TTC549 (cell line): ENCODE data around the gene CARD11.

Source experiments
- FAIRE-seq: peaks from 2 replicates; lab custom pipeline; 2012; peaks lifted over from hg19 to GRCh38; lab: Jason Lieb, UNC

CARD11 gene

DNA sequence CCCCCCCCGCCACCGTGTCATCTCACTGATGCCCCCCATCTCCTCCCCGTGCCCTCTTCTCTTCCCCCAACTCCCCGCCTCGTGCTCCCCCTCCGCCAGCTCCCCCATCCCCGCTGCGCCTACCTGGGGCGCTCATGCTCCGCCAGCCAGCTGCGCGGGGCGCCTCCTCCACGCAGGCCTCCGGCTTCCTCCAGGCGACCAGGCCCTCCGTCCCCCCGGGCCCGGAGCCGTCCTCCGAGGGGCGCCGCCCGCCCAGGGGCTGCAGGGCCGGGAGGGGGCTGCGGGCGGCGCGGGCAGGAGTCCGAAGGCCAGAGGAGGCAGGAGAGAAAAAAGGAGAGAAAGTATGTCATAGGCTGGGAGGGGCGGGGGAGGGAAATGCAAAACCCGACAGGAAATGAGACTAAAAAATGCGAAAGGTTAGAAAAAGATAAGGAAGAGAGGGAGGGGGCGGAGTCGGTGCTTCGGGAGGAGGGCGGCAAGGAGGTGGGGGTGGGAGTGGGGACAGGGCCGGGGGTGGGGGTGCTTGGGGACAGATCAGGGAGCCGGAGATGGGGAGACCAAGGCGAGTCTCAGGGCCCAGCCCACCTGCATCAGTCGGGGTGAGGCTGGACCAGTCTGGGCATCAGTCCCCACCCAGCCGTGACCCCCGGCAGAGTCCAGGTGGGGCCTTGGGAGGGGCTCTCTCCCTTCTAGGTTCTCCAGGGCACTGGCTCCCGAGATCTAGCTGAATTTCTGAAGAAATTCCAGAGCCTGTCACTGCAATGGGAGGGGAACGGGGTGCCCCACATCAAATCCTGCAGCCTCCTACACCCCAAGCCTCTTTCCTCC, at the start of gene CARD11:
Gene CARD11 (minus strand): TSS at position 324 of the 828 bp plus-strand sequence. CDS start 85,361 bp downstream, outside the sequence.
- FAIRE-seq = no peak

- FAIRE-seq = no peak
These were observed 48.8 kb upstream of the CARD11 start for GRCh38 chr7:3092468-3092867.

DNA sequence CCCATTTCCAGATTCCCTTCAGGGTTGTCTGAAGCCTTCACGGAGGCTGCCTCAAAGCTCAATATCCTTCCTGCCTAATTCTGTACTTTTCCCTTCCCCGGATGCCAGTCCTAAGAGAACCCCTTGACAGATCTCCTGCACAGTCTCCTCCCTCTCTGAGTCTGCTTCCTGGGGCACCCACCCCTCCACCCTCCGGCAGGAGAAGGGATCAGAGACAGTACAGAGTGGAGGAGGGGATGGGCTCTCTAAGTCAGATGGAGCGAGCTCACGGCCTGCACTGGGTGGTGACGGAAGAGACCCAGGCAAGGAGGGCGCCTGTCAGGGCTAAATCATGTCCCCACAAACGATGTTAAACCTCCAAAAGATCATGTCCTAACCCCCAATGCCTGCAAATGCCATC, 48.0 kb upstream of the CARD11 start:
- no peak for FAIRE-seq

DNA sequence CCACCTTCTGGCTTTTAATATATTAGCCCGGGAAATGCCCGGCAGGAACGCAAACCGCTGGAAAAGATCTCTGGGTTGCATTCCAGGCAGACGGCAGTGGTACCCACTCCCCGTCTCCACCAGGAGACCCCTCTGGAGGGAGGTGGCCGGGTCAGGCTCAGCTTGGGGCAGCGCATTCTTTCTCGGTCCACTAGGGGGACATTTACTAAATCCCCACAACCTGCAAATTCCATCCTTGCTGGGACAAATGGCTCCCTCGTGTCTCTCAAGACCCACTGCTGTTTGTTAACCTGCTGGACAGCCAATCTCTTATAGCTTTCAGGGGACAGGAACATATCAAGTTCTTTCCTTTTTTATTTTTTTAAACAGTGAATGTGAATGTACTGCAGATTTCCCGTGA, 45.8 kb upstream of the CARD11 start:
- no peak for FAIRE-seq

DNA sequence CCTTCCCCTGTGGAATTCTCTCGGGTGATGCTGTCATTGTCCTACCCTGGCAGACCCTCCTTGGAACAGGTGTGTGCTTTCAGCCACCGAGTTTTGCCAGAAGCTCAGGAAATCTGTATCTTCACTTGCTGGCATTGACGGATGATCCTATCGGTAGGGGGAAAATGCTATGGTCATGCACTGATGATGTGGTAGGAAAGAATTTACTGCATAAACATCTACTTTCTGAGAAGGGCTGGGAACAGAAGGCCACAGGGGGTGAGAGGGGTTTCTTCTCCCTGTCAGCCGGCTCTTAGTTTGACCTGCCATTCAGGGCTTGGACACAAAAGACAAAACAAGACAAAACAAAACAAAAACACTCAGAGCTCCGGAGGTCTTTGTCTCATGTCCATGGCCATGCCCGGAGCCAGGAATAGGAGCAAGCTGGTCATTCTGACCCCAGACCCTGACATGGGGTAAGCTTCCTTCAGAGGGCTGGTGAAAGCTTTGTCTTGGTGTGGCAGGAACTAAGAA, 43.6 kb upstream of the CARD11 start:
- no peak for FAIRE-seq

DNA sequence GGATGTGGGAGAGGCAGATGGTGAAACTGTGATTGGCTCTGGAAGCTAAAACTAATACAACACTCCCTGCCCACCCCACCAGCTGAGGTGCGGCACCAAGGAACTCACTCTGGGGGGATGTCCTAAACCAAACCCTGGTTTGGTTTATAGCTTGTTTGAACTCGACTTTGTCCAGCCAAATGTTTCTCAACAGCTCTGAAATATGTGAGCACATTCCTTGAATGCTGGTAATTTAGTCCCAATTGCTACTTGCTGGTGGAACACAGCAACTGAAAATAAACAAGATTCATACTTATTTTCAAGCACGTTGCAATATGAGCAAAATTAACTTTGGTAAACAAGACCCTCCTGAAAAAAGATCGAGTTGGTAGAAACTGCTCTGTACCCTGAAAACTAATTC, 39.7 kb upstream of the CARD11 start:
- FAIRE-seq = no peak

DNA sequence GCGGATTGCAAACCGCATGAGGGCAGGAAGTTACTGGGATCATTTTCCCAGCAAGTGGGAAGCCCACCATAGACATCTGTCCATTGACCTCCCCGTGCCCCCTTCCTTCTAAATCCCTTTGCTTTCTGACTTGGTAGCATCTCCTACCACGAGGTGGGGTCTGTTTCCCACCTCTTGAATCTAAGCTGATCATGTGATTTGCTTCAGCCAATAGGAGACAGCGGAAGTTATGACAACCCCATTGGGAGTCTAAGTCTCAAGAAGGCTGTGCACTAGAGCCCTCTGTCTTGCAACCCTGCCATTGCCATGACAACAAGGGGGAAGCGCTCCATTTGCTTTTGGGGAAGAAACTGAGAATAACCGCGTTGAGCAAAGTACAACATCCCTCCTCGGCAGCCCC, 39.2 kb upstream of the CARD11 start:
- FAIRE-seq = no peak

GRCh38 chr7:3082386-3082785, 38.7 kb upstream of the CARD11 start:
- FAIRE-seq = no peak

DNA sequence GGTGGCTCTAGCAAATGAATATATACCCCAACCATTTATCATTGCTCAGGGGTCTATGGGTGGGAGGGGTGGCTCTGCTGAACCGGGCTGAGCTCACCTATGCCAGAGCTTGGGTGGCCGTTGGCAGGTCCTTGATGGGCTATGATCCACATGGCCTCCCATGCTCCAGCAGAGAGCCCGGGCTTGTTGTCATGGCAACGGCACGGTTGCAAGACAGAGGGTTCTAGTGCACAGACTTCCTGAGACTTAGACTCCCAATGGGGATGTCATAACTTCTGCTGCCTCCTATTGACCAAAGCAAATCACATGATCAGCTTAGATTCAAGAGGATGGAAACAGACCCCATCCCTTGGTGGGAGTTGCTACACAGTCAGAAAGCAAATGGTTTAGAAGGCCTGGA, 36.4 kb upstream of the CARD11 start:
- FAIRE-seq = no peak

- no peak for FAIRE-seq
These were observed 34.8 kb upstream of the CARD11 start for GRCh38 chr7:3078514-3078913.

DNA sequence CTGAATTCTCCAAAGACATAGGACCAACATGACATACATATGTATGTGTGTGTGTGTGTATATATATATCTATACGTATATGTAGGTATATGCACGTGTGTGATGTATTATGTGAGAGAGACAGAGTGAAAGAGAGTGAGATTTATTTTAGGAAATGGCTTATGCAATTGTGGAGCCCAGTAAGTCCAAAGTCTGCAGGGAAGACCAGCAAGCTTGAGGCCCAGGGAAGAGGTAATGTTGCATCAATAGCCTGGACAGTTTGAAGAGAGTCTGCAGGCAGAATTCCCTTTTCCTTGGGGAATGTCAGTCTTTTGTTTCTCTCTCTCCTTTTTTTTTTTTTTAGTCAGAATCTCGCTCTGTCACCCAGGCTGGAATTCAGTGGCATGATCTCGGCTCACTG, 33.0 kb upstream of the CARD11 start:
- FAIRE-seq = no peak

- no peak for FAIRE-seq
These were observed 32.5 kb upstream of the CARD11 start for GRCh38 chr7:3076163-3076562.

- FAIRE-seq = no peak
These were observed 31.8 kb upstream of the CARD11 start for GRCh38 chr7:3075441-3075840.

GRCh38 chr7:3074459-3074821, 30.8 kb upstream of the CARD11 start:
- FAIRE-seq = no peak

GRCh38 chr7:3073763-3074458, 30.2 kb upstream of the CARD11 start:
- FAIRE-seq = no peak

DNA sequence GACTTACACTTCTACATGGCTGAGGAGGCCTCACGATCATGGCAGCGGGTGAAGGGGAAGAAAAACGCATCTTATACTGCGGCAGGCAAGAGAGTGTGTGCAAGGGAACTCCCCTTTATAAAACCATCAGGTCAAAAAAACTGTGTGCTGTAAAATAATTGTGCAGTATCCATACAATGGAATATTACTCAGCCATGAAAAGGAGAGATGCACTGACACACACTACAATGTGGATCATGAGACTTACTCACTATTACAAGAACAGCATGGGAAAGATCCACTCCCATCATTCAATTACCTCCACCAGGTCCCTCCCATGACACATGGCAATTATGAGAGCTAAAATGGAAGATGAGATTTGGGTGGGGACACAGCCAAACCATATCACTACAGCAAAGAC, 27.2 kb upstream of the CARD11 start:
- FAIRE-seq = no peak

GRCh38 chr7:3069771-3070449, 26.2 kb upstream of the CARD11 start:
- FAIRE-seq = no peak

DNA sequence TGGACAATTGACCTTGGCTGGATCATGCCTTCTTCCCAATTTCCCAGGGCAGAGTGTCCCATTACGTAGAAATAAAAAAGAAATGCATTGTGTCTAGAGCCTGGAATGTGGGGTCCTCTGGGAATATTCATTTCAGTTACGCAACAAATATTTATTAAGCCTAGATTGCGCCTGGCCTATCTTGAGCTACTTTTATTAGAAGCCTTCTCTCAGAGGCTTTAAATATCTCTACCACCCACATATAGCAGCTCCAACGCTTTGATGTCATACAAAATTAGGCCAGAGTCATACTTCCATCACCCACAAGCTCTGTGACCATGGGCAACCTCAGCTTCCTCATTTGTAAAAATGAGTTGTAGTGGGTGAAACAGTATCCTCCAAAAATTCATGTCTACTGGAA, 24.9 kb upstream of the CARD11 start:
- FAIRE-seq = no peak

- no peak for FAIRE-seq
These were observed 24.1 kb upstream of the CARD11 start for GRCh38 chr7:3067606-3068380.

DNA sequence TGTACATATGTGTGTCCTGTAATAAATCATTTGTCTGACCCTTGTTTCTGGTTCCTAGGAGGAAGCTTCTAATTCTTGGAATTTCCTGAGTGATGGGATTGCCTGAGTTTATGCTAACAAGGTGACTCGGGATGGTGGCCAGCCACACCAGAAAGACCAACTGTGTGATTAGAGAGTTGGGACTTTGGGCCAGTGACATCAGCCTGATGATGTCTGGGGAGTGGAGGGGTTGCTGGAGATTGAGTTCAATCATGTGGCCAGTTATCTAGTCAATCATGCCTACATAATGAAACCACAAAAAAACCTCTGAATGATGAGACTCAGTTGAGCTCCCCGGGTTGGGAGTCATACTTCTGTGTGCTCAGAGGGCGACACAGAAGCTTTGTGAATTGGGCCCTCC, 23.5 kb upstream of the CARD11 start:
- FAIRE-seq = no peak

DNA sequence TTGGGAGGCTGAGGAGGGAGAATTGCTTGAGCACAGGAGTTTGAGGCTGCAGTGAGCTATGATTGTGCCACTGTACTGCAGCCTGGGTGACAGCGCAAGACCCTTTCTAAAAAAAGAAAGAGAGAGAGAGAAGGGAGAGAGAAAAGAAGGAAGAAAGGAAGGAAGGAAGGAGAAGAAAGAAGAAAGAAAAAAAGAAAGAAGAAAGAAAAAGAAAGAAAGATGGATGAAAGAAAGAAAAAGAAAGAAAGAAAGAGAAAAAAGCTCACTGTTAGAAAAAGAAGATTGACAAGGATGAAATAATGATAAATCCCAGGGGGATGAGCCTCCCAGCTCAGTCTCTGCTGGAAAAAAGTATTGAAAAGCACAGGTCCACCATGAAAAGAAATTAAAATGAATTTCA, 22.8 kb upstream of the CARD11 start:
- FAIRE-seq = no peak

DNA sequence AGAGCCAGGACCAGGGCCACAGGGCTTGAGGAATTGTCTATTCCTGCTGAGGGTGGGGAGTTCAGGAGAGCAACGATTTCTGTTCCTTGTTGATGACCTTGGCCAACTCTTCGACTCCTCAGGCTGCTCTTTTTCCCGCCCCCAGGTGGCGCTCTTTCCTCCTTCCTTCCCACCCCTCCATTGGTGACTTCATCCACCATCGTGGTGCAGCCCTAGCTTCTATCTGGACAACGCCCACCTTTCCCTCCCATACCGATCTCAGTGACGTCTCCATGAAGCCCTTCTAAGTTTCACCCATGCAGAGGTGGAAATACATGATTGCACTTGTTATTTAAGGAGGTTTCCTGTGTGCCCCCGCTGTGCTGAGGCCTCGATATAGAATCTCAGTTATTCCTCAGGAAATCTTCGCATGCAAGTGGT, 22.1 kb upstream of the CARD11 start:
- no peak for FAIRE-seq
